Keratinocyte (primary cell): ENCODE results near the gene SPAG6. TPM values are rescaled to one million over a fixed set of nuclear protein-coding genes. Genes with fewer than 3 reads are reported as not detected.
"Not testable (repeated sequence)": the region's sequence is repeated elsewhere in the genome, so short reads cannot be mapped to it uniquely, and the experiment has no call there.

Source experiments
- DNase-seq: peaks from one replicate; pipeline ENCODE4 v3.0.0-alpha.2; 2011; ENCODE audit warnings: low read depth, missing footprints, low spot score
- FAIRE-seq: peaks from 2 replicates; lab custom pipeline; 2011; peaks lifted over from hg19 to GRCh38; lab: Jason Lieb, UNC
- H2AFZ ChIP-seq: 2 replicates; pipeline ENCODE4 v1.6.0; 2012; ENCODE audit warnings: low read length, control low read depth, inconsistent platforms; ENCODE audit not compliant: control insufficient read depth
- H3K27ac ChIP-seq: 2 replicates; pipeline ENCODE4 v1.5.1; 2011; ENCODE audit warnings: low read length; ENCODE audit not compliant: control insufficient read depth, insufficient read depth
- H3K27me3 ChIP-seq: 3 replicates; pipeline ENCODE4 v1.6.0; 2011; ENCODE audit warnings: low read length; ENCODE audit not compliant: control insufficient read depth, insufficient read depth; ENCODE audit errors: extremely low read depth
- H3K36me3 ChIP-seq, 2 experiments: 2 replicates in 1 of 2; 3 replicates in 1 of 2; pipeline ENCODE4 v1.5.1; 2011; ENCODE audit warnings: low read length in 2 of 2, mild to moderate bottlenecking in 1 of 2; ENCODE audit not compliant: control insufficient read depth in 2 of 2, insufficient read depth in 2 of 2; ENCODE audit errors: extremely low read depth in 1 of 2
- H3K4me1 ChIP-seq: 3 replicates; pipeline ENCODE4 v1.5.1; 2011; ENCODE audit warnings: low read length; ENCODE audit not compliant: control insufficient read depth, insufficient read depth; ENCODE audit errors: extremely low read depth
- H3K4me2 ChIP-seq: 3 replicates; pipeline ENCODE4 v1.6.0; 2011; ENCODE audit warnings: low read depth, low read length; ENCODE audit not compliant: control insufficient read depth, insufficient read depth; ENCODE audit errors: extremely low read depth
- H3K4me3 ChIP-seq, 3 experiments: fragments of 200-600 bp in 1 of 3; sonication (generic) in 1 of 3; 2 replicates in 2 of 3; 3 replicates in 1 of 3; pipeline ENCODE4 v1.5.1; 2011 to 2016; ENCODE audit warnings: low read length in 3 of 3, mild to moderate bottlenecking in 3 of 3, control low read depth in 2 of 3, inconsistent platforms in 1 of 3, low read depth in 1 of 3, mixed read lengths in 1 of 3, mixed run types in 1 of 3, moderate library complexity in 1 of 3; ENCODE audit not compliant: control insufficient read depth in 2 of 3, insufficient read depth in 2 of 3; ENCODE audit errors: extremely low read depth in 1 of 3
- H3K79me2 ChIP-seq: 2 replicates; pipeline ENCODE4 v1.6.0; 2012; ENCODE audit warnings: low read length; ENCODE audit not compliant: control insufficient read depth, insufficient read depth
- H3K9ac ChIP-seq: 3 replicates; pipeline ENCODE4 v1.6.0; 2011; ENCODE audit warnings: low read length; ENCODE audit not compliant: control insufficient read depth, insufficient read depth; ENCODE audit errors: extremely low read depth
- H3K9me1 ChIP-seq: 3 replicates; pipeline ENCODE4 v1.6.0; 2011; ENCODE audit warnings: low read length; ENCODE audit not compliant: control insufficient read depth, insufficient read depth; ENCODE audit errors: extremely low read depth
- H3K9me3 ChIP-seq: 2 replicates; pipeline ENCODE4 v1.5.1; 2012; ENCODE audit warnings: low read depth, low read length; ENCODE audit not compliant: control insufficient read depth
- H4K20me1 ChIP-seq: 3 replicates; pipeline ENCODE4 v1.6.0; 2011; ENCODE audit warnings: low read length; ENCODE audit not compliant: control insufficient read depth, insufficient read depth; ENCODE audit errors: extremely low read depth
- EZH2 ChIP-seq: IDR thresholded peaks from one replicate; pipeline ENCODE4 v1.6.1; 2012; ENCODE audit warnings: inconsistent platforms, mild to moderate bottlenecking, low read length, moderate library complexity
- dilution Hi-C: fragments of 300-500 bp; cut with MboI; formaldehyde crosslinking; loops from one replicate; pipeline ENCODE4 v1.7.0; 2020; ENCODE audit warnings: low sequenced_read_pairs; ENCODE audit not compliant: extremely low pct_ligation_motif_present
- polyA plus RNA-seq, 5 experiments: library from polyadenylated mRNA; depleted of rRNA in 3 of 5; stranded (reverse) in 3 of 5; stranded (forward) in 1 of 5; unstranded in 1 of 5; fragments of >200 nt; gene quantifications; 1 replicate in 1 of 5; 2 replicates in 3 of 5; 3 replicates in 1 of 5; pipeline versions ENCODE4 v1.2.1 to v1.2.3, GENCODE V29; 2011 to 2012; ENCODE audit warnings: missing spikeins in 2 of 5, low read depth in 1 of 5, low replicate concordance in 1 of 5
- TF ChIP-seq, protein P1 (sequence below), 3 experiments: IDR thresholded peaks in 1 of 3; conservative IDR thresholded peaks in 1 of 3; optimal IDR thresholded peaks in 1 of 3; 2 replicates in 2 of 3; 3 replicates in 1 of 3; pipeline versions ENCODE3 to v1.5.1; 2011; ENCODE audit warnings: low read length in 3 of 3, mild to moderate bottlenecking in 3 of 3, moderate library complexity in 2 of 3, control low read depth in 1 of 3, inconsistent platforms in 1 of 3; ENCODE audit not compliant: insufficient read depth in 2 of 3; ENCODE audit errors: extremely low read depth in 1 of 3

The SPAG6 gene
- polyA plus RNA-seq, 1 donor (not counting 4 experiments of a cell fraction or from before 2014, with no cell fraction given) = not detected

DNA sequence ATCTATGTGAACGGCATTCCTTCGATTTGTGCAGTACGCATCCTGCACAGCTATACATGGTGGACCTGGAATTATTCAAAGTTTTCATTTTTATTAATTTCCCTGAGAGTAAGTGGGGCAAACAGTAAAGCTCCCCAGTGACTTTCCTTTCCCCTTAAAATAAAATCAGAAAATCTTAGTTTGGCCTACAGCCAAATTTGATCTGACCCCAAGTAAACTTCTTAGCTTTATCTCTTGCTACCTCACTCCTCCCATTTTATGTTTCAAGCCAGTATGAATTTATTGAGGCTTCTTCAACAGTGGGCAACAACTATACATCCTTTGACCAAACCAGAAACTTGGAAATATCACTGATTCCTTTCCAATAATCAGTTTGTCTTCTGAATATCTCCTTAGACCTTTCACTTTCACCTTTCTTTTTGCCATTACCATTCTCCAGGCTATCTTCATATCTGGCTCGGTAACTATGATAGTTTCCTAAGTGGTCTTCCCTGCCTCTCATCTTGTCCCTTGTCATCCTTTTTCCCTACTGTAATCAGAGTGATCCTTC, 11.1 kb downstream of the SPAG6 start:
- H3K4me3 ChIP-seq = no peak overlapping the region
- no peak overlapping the region for H3K4me2 ChIP-seq
- TF ChIP-seq, protein P1, sequence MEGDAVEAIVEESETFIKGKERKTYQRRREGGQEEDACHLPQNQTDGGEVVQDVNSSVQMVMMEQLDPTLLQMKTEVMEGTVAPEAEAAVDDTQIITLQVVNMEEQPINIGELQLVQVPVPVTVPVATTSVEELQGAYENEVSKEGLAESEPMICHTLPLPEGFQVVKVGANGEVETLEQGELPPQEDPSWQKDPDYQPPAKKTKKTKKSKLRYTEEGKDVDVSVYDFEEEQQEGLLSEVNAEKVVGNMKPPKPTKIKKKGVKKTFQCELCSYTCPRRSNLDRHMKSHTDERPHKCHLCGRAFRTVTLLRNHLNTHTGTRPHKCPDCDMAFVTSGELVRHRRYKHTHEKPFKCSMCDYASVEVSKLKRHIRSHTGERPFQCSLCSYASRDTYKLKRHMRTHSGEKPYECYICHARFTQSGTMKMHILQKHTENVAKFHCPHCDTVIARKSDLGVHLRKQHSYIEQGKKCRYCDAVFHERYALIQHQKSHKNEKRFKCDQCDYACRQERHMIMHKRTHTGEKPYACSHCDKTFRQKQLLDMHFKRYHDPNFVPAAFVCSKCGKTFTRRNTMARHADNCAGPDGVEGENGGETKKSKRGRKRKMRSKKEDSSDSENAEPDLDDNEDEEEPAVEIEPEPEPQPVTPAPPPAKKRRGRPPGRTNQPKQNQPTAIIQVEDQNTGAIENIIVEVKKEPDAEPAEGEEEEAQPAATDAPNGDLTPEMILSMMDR (optimal IDR thresholded peaks at IDR 0.05 in 1 of 3, IDR thresholded peaks at IDR 0.05 in 1 of 3, conservative IDR thresholded peaks at IDR 0.05 in 1 of 3; ENCODE audit: extremely low read depth in 1 of 3, insufficient read depth in 2 of 3, low read length in 3 of 3) = no peak
- TF ChIP-seq EZH2 = no peak
- H3K79me2 ChIP-seq = no peaks in the 10 kb centered on the region
- H3K27ac ChIP-seq = no peak overlapping the region
- no peaks in the 10 kb centered on the region for H3K9me3 ChIP-seq
- no peaks in the 10 kb centered on the region for H4K20me1 ChIP-seq
- no peaks in the 10 kb centered on the region for H3K36me3 ChIP-seq
- no peaks in the 10 kb centered on the region for H3K4me1 ChIP-seq
- no peak overlapping the region for H3K9ac ChIP-seq
- dilution Hi-C loops = no loop called here
- no peaks in the 10 kb centered on the region for H3K27me3 ChIP-seq
- no peak overlapping the region for H2AFZ ChIP-seq
- FAIRE-seq = no peak
- DNase-seq = no peak
- no peaks in the 10 kb centered on the region for H3K9me1 ChIP-seq

DNA sequence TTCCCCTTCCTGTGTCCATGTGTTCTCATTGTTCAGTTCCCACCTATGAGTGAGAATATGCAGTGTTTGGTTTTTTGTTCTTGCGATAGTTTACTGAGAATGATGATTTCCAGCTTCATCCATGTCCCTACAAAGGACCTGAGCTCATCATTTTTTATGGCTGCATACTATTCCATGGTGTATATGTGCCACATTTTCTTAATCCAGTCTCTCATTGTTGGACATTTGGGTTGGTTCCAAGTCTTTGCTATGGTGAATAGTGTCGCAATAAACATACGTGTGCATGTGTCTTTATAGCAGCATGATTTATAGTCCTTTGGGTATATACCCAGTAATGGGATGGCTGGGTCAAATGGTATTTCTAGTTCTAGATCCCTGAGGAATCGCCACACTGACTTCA, 12.5 kb downstream of the SPAG6 start:
- H3K27ac ChIP-seq, H4K20me1 ChIP-seq, H3K4me3 ChIP-seq, H3K4me1 ChIP-seq, DNase-seq, H3K79me2 ChIP-seq, H2AFZ ChIP-seq, H3K36me3 ChIP-seq, dilution Hi-C loops, H3K9me3 ChIP-seq, H3K9me1 ChIP-seq, H3K27me3 ChIP-seq, H3K4me2 ChIP-seq, FAIRE-seq, H3K9ac ChIP-seq: not testable (repeated sequence)

DNA sequence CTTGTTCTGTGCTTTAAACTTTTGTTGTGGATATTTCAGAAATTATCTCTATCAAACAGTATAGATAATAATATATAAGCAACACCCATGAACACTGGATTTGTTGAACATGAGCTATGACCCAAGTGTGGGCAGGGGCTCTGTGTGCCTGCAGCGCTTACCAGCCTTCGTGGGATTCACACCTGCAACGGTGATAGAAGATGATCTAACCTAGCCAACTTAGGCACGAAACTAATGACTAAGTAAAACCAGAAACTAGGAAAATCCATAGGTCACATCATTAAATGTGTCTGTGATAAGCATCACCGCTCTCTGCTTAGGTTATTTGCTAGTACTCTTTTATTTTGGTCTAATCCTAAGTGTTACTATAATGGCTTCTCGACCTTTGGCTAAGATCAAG, 18.0 kb downstream of the SPAG6 start:
- dilution Hi-C loops = no loop called here
- FAIRE-seq (no peak), DNase-seq (no peak)
- Histone ChIP-seq H3K9me1 (no peaks in the 10 kb centered on the region), H3K4me3 (no peak overlapping the region), H3K79me2 (no peaks in the 10 kb centered on the region), H3K9me3 (no peaks in the 10 kb centered on the region), H3K9ac (no peak overlapping the region), H3K4me1 (no peaks in the 10 kb centered on the region), H4K20me1 (no peaks in the 10 kb centered on the region), H3K4me2 (no peak overlapping the region), H3K36me3 (no peaks in the 10 kb centered on the region), H3K27ac (no peak overlapping the region), H3K27me3 (no peaks in the 10 kb centered on the region), H2AFZ (no peak overlapping the region)
- no peak for TF ChIP-seq EZH2
- TF ChIP-seq, protein P1 (optimal IDR thresholded peaks at IDR 0.05 in 1 of 3, IDR thresholded peaks at IDR 0.05 in 1 of 3, conservative IDR thresholded peaks at IDR 0.05 in 1 of 3; ENCODE audit: extremely low read depth in 1 of 3, insufficient read depth in 2 of 3, low read length in 3 of 3) = no peak
